Adipose tissue (tissue), 3 donors: Measurements from ENCODE around the gene HAUS1. TPM values are rescaled to one million over a fixed set of nuclear protein-coding genes. Genes with fewer than 3 reads are reported as not detected.

ENCODE experiments used
- H3K27ac ChIP-seq: one replicate; pipeline ENCODE4 v1.5.1; 2013; ENCODE audit warnings: low read depth, low read length
- WGBS, 3 donors: extraction: QIAGEN DNeasy Blood & Tissue Kit; methylation state at CpG; one replicate each; pipeline ENCODE4 v1.1.7; 2013; 5-methylcytosine and 5-hydroxymethylcytosine counted together
- polyA plus RNA-seq, 3 donors: library from polyadenylated mRNA; stranded (reverse); fragments of 200-250 nt; gene quantifications; one replicate each; pipeline ENCODE4 v1.2.3, GENCODE V29; 2013
- donor health status: healthy with polysubstance abuse.
- donor health status: Bipolar disorder and iron deficiency.
- donor health status: healthy.

HAUS1 gene, protein sequence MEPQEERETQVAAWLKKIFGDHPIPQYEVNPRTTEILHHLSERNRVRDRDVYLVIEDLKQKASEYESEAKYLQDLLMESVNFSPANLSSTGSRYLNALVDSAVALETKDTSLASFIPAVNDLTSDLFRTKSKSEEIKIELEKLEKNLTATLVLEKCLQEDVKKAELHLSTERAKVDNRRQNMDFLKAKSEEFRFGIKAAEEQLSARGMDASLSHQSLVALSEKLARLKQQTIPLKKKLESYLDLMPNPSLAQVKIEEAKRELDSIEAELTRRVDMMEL
- polyA plus RNA-seq, result 10 to 100 TPM; 11.1 to 27.4 (median 11.6) TPM

DNA sequence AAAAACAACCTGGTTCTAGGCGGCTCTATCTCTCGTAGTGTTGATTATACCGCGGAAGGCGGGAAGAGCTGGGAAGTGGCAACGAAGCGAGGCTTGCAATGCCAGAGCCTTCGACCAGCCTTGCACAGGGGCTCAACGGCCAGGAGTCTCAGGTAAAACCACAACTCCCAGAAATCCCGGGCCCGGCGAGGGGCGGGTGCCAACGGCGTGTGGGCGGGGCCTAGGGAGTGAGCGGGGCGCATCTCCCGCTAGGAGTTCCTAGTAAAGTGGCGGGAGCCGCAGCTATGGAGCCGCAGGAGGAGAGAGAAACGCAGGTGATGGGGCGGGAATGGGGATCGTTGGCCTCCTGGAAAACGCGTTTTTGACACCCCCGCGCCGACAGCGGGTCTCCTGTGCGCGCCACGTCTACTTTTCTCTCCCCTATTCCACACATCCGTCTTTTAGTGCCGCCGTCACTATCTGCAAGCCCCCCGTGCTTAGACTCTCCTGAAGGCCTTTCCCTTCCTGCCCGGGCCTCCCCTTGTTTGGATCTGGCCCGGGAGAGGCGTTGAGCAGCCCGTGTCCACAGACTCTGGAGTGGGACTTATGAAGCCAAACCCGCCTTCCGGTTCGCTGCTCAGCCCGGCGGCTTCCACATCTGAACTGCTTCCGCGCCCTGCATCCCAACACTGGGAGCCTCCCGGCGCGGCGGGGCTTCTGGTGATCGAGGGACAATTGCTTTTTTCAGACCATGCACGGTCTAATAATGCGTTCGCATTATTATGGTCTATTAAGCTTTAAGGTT is at the start of gene HAUS1:
Gene HAUS1, plus strand, starts transcription at position 258 of the 784 bp plus-strand sequence. Its CDS starts 27 bp downstream, at position 285.
- no peak within 1 kb of the TSS for H3K27ac ChIP-seq
- 0 to 1% (median 0%) methylated on average over 57 of the region's 57 CpGs for WGBS, 3 donors

DNA sequence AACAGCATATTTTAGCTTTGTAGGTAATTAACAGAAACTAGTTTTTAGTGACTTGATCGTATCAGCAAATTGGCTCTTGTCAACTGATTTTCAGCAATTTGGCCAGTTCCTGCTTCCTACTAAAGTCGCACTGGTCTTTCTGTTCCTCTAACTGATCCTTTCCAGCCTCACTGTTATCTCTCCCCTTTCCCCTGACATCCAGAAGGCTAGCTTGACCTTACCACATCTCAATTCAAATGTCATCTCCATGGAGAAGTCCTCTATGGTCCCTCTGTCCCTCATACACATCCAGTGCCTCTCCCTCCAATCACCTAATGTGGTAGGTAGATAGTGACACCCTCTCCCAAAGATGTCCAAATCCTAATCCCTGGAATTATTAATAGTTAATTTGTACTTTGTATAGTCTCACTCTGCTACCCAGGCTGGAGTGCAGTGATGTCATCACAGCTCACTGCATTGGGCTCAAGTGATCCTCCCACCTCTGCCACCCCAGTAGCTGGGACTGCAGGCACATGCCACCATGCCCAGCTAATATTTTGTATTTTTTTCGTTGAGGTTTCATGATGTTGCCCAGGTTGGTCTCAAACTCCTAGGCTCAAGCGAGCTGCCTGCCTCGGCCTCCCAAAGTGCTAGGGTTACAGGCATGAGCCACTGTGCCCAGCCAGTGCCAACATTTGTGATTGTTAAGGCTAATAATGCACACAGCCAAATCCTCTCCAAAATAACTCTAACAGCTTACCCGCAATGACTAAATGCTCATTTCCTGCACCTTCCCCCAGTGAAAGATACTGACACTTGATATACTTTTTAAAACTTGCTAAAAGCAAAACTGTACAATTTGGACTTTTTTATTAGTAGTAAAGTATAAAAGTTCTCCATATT is 49.0 kb upstream of the HAUS1 start:
- no peak overlapping the region for H3K27ac ChIP-seq
- 57 to 83% (median 64%) methylated on average over 6 of the region's 6 CpGs for WGBS, 3 donors

DNA sequence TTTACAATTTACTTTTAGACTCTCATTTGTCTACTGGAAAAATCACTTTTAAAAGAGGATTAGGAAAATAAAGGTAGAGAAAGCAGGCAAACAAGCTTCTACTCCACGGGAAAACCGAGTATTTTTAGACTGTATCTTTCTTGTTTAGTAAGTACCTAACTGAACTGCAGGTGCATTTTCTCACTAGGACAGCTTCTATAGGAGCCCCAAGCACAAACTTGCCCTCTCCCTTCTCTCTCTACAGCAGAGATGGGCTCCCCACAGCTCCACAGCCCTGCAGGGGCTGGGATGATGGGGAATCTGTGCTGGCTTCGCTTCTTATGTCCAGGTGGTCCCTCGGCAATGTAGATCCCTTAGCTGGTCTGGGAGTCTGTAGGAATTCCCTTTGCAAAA is 48.4 kb upstream of the HAUS1 start:
- 55 to 58% (median 57%) methylated on average over 4 of the region's 4 CpGs for WGBS, 3 donors
- no peak overlapping the region for H3K27ac ChIP-seq

DNA sequence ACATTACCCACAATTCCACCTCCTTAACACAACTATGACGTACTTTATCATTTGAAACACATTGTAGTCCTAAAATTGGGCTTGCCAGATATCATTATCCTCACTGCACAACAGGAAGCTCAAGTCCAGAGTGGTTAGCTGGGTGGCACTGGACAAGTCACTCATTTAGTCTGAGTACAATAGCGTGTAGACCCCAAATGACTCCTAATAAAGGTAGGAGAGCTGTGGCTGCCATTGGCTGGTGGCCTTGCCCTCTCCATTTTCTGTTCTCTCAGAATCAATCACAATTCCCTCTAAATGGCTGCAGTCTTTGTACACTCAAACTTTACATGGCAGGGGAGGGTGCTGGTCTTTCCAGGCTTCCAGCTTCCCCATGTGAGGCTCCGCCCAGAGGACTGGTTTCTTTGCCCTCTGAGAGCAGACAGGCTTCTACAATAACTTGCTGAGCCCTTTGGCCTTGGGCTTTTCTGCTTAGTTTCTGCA is 43.8 kb upstream of the HAUS1 start:
- 79 to 90% (median 84%) methylated on average over 3 of the region's 3 CpGs for WGBS, 3 donors
- H3K27ac ChIP-seq, result no peak overlapping the region

DNA sequence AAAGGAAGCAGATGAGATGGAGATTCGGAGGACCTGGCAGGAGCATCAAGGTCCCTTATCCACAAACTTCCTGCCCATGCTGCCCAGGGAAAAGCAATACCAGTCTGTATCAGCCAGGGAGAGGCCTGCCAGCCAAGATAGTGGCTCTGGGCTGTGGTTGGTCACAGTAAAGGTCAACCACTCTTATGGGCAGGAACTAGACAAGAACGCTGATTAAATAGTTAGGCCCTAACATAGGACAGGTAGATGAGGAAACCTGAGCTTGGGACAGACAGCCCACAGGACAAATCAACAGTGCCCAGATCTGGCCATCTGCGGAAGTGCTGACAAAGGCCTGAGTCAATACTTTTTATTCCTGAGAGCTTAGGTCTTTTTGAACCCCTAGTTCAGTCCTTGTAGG is 42.8 kb upstream of the HAUS1 start:
- H3K27ac ChIP-seq, result no peak overlapping the region
- 71 to 82% (median 78%) methylated on average over 3 of the region's 3 CpGs for WGBS, 3 donors

DNA sequence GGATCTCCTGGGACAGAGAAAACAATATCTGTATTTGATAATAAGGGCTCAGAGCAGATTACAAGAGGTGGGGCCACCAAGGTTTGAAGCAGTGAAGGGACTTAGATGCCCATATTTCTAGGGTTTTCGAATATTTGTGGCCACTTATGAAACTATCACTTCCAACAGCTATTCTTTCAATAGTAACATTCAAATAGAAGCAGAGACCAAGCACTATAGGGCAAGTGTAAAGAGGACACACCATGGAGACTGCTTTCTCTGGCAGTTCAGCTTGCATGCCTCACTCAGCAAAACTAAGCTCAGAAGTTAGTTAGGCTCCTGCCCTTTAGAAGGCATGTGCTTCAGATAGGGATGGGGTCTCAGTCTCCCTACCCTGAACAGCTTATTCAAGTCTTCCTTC is 42.4 kb upstream of the HAUS1 start:
- no peak overlapping the region for H3K27ac ChIP-seq
- WGBS, 3 donors, result 84 to 100% (median 88%) methylated on average over 1 of the region's 1 CpG

DNA sequence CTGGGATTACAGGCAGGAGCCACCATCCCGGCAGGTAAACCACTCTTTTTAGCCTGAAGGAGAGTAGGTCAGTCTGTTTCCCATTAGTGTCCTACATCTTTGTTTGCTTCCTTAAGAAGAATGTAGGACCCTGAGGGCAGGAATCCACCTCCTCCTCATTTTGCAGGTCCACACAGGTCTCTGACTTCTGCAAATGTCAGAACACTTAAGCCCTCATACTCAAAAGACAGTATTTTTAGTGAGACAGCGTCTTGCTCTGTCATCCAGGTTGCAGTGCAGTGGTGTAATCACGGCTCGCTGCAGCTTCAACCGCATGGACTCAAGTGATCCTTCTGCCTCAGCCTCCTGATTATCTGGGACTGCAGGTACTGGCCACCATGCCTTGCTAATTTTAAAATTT is 41.4 kb upstream of the HAUS1 start:
- 78 to 91% (median 84%) methylated on average over 5 of the region's 5 CpGs for WGBS, 3 donors
- no peak overlapping the region for H3K27ac ChIP-seq

DNA sequence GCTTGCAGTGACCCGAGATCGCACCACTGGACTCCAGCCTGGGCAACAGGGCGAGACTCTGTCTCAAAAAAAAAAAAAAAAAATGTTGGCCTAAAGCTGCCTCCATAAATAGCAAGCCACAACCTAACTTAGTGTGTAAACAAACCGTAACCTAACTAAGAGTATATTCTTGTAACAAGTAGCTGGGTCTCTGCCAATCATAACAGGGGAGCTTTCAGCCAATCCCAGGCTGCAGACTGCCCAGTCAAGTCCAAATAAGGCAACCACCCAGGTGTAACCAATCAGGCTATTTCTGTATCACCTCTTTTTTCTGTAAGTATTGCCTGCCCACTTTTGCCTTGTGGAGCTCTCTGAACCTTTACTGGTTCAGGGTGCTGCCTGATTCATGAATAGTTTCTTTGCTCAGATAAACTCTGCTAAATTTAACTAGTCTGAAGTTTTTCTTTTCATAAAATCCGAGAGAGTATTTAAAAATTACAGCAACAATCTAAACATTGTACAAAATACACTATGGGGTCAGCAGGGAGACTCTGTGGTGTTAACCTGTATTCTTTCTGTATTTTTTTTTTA is 36.7 kb upstream of the HAUS1 start:
- no peak overlapping the region for H3K27ac ChIP-seq
- WGBS, 3 donors, result 88 to 92% (median 89%) methylated on average over 4 to 5 of the region's 5 CpGs

DNA sequence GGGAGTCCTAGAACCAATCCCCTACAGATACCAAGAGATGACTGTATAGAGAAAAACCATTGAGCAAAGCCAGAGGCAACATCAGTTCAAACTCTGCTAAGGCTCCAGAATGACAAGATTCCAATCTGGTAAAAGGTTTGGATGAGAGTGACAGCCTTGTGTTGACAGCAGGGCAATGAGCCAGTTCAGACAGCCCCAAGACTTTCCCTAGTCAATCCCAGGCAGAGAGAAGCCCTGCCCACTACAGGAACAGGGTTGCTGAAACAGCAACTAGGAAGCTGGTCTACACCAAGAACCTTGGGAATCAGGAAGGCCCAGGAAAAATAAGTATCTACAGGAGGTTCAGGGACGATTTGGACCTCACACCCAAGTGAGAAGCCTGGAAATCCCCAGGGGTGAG is 35.4 kb upstream of the HAUS1 start:
- no peak overlapping the region for H3K27ac ChIP-seq
- whole genome bisulfite sequencing, 3 donors, result 19 to 50% (median 49%) methylated on average over 1 of the region's 1 CpG

DNA sequence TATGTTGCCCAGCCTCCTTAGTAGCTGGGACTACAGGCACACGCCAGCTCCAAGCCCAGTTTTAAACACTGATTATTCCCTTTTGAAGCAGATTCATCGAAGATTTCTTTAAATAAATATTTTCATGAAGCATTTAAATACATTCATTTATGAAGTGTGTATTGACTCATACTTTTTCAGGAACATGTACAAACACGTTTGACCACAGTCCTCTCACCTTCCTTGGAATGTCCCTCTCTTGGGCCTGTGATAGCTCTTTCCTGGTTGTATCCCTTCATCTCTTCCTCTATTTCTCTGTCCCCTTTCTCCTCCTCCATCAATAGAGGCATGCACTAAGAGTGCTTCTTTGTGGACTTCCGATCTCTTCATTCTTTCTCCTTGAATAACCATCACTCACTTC is 34.7 kb upstream of the HAUS1 start:
- WGBS, 3 donors, result 76 to 85% (median 81%) methylated on average over 4 of the region's 4 CpGs

DNA sequence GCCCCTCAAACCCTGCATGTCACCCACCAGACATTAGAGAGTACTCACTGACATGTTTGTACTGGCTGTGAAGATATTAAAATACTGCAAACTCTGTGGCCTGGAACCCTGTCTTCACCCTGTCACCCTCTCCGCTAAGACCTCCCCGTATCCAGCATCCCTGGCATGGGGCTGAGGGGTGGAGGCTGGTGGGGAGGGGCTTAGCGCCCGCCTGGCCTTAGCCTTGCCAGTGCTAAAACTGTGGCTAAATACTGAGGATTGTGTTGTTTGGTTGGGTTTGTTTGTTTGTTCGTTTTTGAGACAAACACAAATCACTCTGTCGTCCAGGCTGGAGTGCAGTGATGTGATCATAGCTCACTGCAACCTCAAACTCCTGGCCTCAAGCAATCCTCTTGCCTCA is 34.0 kb upstream of the HAUS1 start:
- no peak overlapping the region for H3K27ac ChIP-seq
- WGBS, 3 donors, result 71 to 86% (median 82%) methylated on average over 6 of the region's 6 CpGs

More for the DNA sequence above, 34.7 kb upstream of the HAUS1 start:
- H3K27ac ChIP-seq, result no peak overlapping the region

DNA sequence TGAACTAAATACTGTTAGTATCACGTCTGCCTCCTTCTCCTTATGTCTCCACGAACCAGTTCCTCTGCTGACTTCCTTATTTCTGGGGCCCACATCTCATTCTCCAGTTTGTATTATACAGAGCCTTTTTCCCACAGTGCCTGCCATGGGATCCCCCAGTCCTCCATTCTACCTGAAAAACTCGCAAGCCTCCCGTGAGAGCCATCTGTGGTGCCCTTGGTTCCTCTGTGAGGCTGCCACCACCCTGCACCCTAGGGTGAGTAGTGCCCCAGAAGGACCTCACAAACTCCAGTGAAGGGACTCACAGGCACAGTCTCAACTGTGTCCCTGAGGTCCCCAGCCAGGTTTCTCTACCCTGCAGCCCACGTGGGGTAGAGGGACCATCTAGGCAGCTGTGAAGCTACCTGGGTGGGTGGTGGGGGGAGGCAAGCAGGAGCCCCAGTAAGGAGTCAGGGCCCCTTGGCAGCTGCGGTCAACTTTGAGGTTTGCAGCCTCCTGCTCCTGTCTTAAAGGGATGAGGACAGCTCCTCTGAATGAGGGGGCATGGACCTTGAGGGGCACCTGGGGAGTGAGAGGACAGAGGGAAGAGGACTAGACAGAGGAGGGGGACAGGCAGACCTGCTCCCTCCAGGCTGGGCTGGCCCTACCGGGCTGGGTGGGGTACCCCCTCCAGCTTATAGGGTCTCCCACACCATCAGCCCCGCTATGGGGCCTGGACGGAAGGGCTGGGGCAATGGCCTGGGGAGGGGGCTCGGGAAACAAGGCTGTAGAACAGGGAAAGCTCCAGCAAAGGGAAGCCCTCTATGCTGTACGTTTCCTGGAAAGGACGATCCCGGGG is 33.2 kb upstream of the HAUS1 start:
- WGBS, 3 donors, result 23 to 49% (median 27%) methylated on average over 13 of the region's 13 CpGs
- H3K27ac ChIP-seq, result no peak overlapping the region

DNA sequence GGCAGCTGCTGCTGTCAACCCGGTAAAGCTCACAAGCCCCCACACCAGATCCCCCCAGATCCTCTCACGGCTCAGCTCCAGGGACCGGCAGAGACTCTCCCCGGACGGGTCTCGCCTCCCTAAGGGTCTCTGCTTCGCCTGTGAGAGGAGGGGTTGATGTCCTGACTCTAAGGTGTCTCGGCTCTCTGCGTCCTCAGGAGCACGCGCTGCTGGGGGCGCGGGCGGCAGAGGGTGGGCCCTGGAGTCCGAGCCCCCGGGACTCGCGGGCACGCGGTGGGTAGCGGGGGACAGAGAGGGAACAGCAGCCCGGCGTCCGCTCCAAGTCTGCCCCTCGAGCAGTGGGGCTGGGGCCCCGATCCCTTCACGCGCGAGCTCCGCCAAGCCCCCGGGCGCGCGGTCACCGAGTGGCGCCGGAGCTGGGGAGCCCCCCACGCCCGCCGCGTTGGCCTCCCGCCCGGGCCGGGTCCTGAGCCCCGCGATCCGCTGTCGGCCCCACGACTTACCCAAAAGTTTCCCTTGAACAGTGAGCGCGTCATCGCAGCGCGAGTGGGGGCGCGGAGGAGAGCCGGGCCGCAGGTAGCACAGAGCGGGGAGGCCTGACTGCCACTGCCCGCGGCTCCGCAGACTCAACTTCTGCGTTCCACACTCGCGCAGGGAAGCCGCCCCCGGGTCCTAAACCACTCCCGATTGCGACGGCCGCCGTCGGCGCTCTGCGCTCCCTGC is 32.4 kb upstream of the HAUS1 start, which contains the start of gene PSTPIP2:
Gene PSTPIP2, minus strand, starts transcription at position 608 of the 723 bp plus-strand sequence. Its CDS starts 72 bp downstream, at position 536.
- WGBS, 3 donors, result 0 to 1% (median 1%) methylated on average over 66 to 75 of the region's 75 CpGs
- H3K27ac ChIP-seq, result no peak within 1 kb of the TSS

DNA sequence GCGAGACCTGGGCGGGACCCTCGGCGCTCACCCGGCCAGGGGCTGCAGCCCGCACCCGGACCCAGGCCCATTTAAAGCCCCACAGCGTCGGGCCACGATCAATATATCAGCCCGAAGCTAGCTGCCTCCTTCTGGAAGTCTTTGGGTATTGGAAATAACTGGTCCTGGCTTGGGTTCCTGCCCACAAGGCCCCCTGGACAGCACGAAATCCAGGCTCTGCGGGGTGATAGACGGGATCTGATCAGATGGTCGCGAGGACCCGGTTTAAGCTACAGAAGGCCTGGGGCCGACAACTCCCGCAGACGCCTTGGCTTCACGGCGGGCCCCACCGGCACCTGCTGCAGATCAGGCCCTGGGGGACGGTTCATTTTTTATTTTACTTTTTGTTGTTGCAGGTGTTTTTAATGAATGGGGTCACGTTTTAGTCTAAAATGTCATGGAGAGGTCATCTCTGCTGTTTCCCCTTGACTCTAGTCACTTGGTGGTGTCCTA is 31.8 kb upstream of the HAUS1 start:
- no peak overlapping the region for H3K27ac ChIP-seq
- 22 to 27% (median 25%) methylated on average over 25 of the region's 25 CpGs for WGBS, 3 donors

DNA sequence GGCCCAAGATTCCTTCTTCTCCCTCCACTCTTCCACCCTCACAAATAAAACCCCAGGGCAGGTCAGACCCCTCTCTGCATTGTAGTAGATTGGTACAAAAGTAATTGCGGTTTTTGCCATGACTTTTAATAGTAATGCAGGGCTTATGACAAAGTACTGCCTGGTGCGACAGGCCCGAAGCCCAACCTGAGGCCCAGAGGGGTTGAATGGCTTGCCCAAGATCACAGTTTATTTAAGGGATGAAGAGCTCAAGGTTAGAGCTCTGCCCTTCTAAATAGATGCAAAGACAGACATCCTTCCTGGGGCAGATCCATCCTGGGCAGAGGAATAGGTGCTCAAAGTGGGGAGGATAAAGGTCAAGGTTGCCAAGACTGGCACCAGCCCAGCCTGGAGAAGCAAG is 31.2 kb upstream of the HAUS1 start:
- H3K27ac ChIP-seq, result no peak overlapping the region
- WGBS, 3 donors, result 79 to 90% (median 82%) methylated on average over 3 of the region's 3 CpGs

DNA sequence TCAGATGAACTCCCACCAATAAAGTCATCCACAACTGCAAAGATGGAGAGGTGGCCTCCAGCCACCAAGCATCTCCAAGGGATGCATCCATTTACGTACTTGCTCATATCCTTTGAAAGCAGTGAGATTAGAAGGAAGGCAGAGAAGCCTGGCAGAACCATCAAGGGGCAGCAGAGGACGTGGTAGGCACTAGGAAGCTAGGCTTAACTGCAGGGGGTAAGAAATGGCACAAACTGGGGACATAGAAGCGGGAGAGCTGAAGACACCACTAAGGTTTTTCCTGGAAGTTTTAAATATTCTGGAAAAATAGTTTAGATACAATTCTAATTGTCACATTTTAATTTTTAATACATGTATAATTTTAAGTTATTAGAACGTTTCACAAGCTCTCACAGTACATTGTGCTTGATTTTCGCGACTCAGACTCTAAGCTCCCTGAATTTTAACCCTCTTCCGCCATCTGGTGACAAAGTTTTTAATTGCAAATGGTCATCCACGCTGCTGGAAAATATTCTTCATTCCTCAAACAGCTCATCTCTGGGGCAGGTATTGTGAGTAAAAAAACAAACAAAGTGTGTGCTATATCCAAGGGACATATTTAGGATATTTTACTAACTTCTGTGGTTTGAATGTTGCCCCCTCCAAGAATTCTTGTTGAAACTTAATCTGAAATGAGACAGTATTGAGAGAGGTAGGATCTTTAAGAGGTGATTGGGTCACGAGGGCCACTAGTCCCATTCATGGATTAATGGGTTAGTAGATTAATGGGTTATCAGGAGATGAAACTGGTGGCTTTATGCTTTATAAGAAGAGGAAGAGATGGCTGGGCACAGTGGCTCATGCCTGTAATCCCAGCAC is 30.5 kb upstream of the HAUS1 start:
- 29 to 33% (median 31%) methylated on average over 9 of the region's 9 CpGs for WGBS, 3 donors
- H3K27ac ChIP-seq, result no peak overlapping the region
